EH (cell line): Measurements from ENCODE around the gene SLC12A2.

Experiments used
- DNase-seq: peaks from one replicate; pipeline ENCODE4 v3.0.0-alpha.2; 2015; ENCODE audit warnings: low read depth

The SLC12A2 gene

DNA sequence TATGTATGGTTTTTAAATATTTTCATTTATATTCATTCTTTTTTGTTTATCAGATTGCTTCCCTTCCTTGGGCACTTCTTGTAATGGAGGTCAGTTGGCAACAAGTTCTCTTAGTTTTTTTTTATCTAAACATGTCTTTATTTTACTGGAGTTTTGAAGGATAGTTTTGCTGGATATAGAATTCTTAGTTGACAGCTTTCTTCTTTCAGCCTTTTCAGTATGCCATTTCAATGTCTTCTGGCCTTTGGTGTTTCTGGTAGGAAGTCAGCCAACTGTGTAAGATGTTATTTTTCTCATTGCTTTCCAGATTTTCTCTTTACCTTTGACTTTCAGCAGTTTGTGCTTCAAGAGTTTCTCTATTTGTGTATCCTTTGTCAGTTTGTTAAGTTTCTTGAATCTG, 14.2 kb downstream of the SLC12A2 start:
- no peak for DNase-seq

GRCh38 chr5:128099944-128100343, 16.4 kb downstream of the SLC12A2 start:
- no peak for DNase-seq

GRCh38 chr5:128100860-128101557, 17.4 kb downstream of the SLC12A2 start:
- no peak for DNase-seq

GRCh38 chr5:128101676-128102075, 18.1 kb downstream of the SLC12A2 start:
- peak; percentile 21 for DNase-seq

DNA sequence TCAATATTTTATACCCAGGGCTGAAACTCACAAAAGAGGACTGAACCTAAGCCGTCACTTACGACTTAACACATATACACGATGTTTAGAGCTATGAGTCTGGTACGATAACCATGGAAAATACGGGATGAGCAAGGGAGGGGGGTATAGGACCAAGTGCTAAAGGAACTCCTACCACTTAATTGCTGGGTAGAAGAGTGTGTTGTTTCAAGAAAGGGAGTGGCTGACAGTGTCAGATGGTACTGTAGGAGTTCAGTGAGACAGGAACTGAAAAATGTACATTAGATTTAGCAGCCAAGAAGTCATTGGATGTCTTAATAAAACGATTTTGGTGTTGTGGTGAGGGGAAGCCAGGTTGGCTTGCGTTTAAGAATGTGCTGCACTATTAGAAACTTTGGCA, 21.6 kb downstream of the SLC12A2 start:
- no peak for DNase-seq

GRCh38 chr5:128109138-128109537, 25.6 kb downstream of the SLC12A2 start:
- DNase-seq: no peak

GRCh38 chr5:128109766-128110165, 26.2 kb downstream of the SLC12A2 start:
- DNase-seq: no peak

- peak; percentile 84 for DNase-seq
Measured at GRCh38 chr5:128111818-128112448, 28.4 kb downstream of the SLC12A2 start.

GRCh38 chr5:128116445-128116844, 32.9 kb downstream of the SLC12A2 start:
- no peak for DNase-seq

- DNase-seq: no peak
Measured at GRCh38 chr5:128118214-128118613, 34.6 kb downstream of the SLC12A2 start.

DNA sequence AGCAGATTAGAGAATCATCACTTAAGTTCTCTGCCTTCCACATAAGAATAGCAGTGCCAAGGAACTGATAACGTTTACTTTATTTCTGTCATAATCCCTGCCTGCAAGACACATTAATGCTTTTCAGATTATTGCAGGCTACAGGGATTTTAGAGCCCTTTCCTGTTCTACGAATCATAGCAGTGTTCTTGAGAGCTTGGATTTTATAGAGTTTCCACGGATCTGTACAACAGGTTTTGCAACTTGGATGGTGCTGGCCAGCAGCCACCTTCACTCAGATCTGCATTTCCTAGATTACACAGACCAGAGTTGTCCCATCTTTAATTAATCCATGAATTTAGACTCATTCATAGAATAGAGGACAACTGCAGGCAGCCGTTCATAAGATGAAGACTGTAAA, 38.1 kb downstream of the SLC12A2 start:
- peak; percentile 20 for DNase-seq

DNA sequence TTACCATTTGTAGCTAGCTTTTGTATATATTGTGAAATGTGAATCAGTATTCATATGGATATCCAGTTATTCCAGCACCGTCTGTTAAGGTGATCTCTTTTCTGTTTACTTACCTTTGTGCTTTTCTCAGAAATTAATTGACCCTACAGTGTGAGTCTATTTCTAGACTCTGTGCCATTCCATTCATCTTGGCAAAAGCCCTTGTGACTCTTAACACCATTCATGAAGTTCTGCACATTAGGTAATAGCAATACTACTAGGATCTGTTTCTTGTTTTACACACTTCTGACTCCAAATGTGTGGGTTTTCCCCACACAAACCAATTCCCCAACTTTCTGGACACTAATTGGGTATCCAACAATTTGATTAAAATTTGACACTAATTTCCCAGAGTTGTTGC, 40.4 kb downstream of the SLC12A2 start:
- DNase-seq: no peak

DNA sequence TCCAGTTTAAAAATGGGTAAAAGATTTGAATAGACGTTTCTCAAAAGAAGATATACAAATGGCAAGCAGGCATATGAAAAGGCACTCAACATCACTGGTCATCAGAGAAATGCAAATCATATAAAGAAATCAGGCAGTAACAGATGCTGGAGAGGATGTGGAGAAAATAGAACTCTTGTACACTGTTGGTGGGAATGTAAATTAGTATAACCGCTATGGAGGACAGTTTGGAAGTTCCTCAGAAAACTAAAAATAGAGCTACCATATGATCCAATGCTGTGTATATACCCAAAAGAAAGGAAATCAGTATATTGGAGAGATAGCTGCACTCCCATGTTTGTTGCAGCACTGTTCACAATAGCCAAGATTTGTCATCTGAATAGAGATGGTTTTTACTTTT, 42.7 kb downstream of the SLC12A2 start:
- DNase-seq: no peak

GRCh38 chr5:128132499-128132898, 48.9 kb downstream of the SLC12A2 start:
- no peak for DNase-seq

DNA sequence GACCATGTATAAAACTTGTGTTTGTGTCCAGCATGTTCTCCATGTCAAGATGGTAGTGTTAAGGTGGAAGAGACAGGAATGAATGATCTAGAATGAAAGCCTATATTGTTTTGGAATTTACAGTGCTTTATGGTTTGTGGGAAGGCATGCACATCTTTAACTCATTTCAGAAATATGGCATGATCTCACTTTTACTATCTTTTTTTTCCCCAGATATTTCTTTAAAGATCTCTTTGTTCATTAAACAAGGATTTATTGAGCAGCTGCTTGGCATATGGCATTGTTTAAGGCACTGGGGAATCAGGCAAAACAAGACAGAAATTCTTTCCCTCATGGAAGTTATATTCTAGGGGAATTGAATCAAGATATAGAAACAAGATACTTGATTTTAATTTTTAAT, 51.7 kb downstream of the SLC12A2 start:
- DNase-seq: peak; percentile 24

DNA sequence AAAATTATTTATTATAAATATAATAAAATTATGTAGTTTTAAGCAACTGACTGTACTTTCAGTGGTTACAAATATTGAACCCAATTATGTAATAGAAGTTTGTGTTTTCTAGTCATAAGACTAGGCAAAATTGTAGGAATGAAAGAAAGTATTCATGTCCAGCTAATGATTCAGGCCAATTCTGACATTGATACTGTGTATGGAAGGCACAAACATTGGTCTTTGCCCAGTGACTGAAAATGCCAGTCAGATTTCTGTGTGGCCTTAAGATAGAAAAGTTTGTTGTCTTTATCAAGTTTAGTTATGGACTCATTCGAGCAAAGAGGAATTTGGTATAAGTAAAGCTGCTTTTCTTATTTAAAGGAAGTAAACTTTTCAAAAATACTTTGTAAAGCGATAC, 60.3 kb downstream of the SLC12A2 start:
- DNase-seq: no peak

DNA sequence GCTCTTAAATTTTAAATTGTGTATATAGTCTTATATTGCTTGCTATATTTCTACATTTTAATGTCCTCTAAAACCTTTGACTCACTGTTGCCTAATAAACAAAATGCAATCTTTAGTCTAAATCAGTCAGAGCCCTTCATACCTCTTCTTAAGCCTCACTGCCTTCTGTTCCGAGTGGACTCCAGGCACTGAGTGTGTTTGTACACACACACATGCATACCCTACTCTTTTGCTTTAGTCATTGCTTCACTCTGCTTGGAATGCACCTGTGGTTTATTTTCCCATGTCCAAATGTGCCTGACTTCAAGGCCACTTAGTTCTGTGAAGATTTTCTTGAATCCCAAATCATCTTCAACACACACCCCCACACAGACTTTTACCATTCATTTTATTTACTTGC, 60.9 kb downstream of the SLC12A2 start:
- DNase-seq: peak; percentile 34

DNA sequence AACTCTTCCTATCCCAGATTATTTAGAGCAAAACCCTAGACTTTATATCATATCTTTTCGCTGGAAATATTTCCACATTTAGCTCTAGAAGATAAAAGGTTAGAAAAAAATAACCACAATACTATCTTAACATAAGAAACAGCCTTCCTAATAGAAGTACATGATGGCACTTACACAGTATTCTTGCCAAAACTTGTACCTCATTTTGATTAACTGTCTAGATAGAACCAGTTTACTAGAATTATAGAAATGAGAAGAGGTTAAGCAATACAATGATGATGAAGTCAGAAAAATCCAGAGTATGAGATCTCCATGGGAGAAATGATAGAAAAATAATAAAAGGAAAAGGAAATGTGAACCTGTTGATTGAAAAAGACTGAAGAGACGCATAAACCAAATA, 63.1 kb downstream of the SLC12A2 start:
- no peak for DNase-seq

DNA sequence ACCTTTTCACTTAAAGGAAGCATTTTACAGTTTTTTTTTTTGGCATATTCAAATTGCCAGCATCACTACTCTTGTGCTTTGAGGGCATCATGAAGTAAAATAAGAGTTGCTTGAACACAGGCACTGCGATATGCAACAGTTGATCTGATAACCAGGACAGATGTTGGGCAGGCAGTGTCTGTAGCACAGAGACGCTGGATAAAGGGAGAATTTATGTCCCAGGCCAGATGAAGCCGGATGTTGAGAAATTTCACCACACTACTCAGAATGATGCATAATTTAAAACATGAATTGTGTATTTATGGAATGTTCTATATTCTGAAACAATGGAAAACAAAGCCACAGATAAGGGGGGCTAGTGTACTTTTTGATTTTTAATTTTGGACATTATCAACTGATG, 71.4 kb downstream of the SLC12A2 start:
- peak; percentile 32 for DNase-seq

- no peak for DNase-seq
Measured at GRCh38 chr5:128155776-128156175, 72.2 kb downstream of the SLC12A2 start.

- no peak for DNase-seq
Measured at GRCh38 chr5:128156521-128156920, 73.0 kb downstream of the SLC12A2 start.

DNA sequence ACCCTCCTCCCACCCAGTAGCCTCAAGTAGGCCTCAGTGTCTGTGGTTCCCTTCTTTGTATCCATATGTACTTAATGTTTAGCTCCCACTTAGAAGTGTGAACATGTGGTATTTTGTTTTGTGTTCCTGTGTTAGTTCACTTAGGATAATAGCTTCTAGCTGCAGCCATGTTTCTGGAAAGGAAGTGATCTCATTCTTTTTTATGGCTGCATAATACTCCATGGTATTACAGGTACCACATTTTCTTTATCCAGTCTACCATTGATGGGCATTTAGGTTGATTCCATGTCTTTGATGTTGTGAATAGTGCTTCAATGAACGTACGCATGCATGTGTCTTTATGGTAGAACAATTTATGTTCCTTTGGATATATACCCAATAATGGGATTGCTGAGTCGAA, 74.8 kb downstream of the SLC12A2 start:
- DNase-seq: no peak

- peak; percentile 56 for DNase-seq
Measured at GRCh38 chr5:128163991-128164390, 80.4 kb downstream of the SLC12A2 start.

DNA sequence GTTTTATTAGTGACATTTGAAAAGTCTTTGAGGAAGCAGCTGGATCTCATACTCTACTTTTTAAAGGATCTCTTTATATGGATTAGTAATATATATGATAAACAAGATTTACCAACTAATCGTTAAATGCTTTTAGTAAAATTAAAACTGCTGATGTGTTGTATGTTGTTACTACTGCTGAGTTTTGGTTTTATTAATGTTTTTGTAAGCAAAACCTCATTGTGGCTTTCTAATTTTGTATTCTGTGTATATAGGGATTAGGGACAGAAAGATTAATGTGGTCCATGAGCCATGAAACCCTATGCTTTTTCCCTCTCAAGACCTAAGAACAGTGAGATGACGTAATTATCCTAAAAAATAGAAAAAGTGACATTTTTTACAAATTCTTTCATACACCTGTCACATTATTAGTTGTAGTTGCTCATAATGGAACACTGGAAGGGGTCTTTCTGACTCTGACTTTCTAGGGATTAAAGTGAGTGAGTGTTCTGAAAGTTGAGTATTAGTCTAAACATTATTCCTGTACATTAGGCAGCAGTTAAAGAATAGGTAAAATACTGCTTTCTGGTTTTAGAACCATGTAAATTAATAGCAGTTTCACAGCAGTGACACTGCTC, 85.9 kb downstream of the SLC12A2 start:
- DNase-seq: no peak
